Type B pancreatic cell (in vitro differentiated cells): ENCODE results near the gene TCP11L2. TPM values are rescaled to one million over a fixed set of nuclear protein-coding genes. Genes with fewer than 3 reads are reported as not detected.

Source experiments
- DNase-seq: peaks from one replicate; pipeline ENCODE4 v3.0.0; 2021; ENCODE audit warnings: mixed read lengths; ENCODE audit not compliant: unreplicated experiment; ENCODE audit errors: extremely low spot score
- H3K27ac Mint-ChIP-seq: 2 replicates; pipeline ENCODE4 v1.8.0; 2021; ENCODE audit warnings: mild to moderate bottlenecking, mixed read lengths
- H3K27me3 Mint-ChIP-seq: 2 replicates; pipeline ENCODE4 v1.8.0; 2021; ENCODE audit warnings: mixed read lengths
- H3K36me3 Mint-ChIP-seq: 2 replicates; pipeline ENCODE4 v1.8.0; 2021; ENCODE audit warnings: mixed read lengths
- H3K4me1 Mint-ChIP-seq: one replicate; pipeline ENCODE4 v1.8.0; 2021; ENCODE audit warnings: mixed read lengths; ENCODE audit not compliant: unreplicated experiment
- H3K4me3 Mint-ChIP-seq: 2 replicates; pipeline ENCODE4 v1.8.0; 2021; ENCODE audit warnings: mild to moderate bottlenecking, mixed read lengths
- H3K9me3 Mint-ChIP-seq: 2 replicates; pipeline ENCODE4 v1.8.0; 2021; ENCODE audit warnings: mixed read lengths
- long read RNA-seq: library from polyadenylated mRNA; unstranded; transcript quantifications from one replicate; pipeline ENCODE4 v2.0.0, GENCODE V29; 2020
- total RNA-seq: library from RNA; stranded (reverse); gene quantifications from 2 replicates; pipeline ENCODE4 v1.2.1, GENCODE V29; 2021; ENCODE audit warnings: low replicate concordance
- TF ChIP-seq, protein P1 (sequence below): fragments of 200-600 bp; sonication (generic); conservative IDR thresholded peaks from 2 replicates; pipeline ENCODE4 v1.5.0; 2021; ENCODE audit warnings: antibody characterized with exemption, mild to moderate bottlenecking

The TCP11L2 gene
- total RNA-seq, result 12.3 and 21.8 TPM in 2 replicates
- long read RNA-seq, partial matches to known transcripts, result 0 of 4 reads
- long read RNA-seq, other reads (novel, unspliced or antisense), result 1 of 4 reads

DNA sequence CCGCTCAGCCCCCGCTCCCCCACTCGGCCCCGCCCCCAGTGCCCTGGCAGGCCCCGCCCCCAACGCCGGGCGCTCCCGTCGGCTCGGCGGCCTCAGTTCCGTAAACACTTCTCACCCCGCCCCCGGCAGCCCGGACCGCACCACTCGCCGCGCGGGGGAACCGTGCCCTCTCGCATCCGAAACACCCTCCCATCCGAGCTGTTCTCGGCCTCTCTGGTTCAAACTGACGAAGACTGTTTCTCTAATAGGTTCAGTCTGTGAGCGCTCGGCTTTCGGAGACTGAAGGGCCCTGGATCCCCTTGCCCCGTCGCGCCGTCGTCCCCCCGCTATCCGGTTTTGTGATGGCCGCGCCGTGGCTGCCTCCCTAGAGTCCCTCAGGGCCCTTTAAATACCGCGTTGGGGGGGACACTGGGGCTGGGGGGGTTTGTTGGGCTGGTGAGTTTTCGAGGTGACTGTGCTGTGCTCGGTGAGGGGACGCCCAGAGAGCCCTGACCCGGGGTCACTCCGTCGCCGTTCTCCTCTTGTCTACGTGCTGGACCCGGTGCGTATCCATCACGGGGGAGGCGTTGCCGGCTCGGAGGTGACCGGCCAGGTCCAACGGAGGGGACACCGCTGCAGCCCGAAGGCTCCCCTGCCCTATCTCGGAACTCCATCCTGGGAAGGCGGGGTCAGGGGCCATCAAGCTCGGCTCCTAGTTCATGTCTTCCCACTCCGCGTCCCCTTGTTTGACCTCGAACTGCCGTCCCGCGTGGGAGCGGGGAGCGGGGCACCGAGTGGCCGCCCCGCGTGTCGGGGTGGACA lies at the start of gene TCP11L2:
TSS of gene TCP11L2 (plus strand) at position 333 of the 801 bp plus-strand sequence. CDS start 8,343 bp downstream, outside the sequence.
- Mint-ChIP-seq H3K27me3 (no peaks in the 10 kb centered on the region), H3K36me3 (no peaks in the 10 kb centered on the region), H3K27ac (peak within 1 kb of the TSS; percentile 98), H3K4me1 (peaks cover 14% of the 10 kb centered on the region), H3K4me3 (peak within 1 kb of the TSS; percentile 96), H3K9me3 (no peaks in the 10 kb centered on the region)
- DNase-seq, result peak; percentile 89
- TF ChIP-seq, protein P1, sequence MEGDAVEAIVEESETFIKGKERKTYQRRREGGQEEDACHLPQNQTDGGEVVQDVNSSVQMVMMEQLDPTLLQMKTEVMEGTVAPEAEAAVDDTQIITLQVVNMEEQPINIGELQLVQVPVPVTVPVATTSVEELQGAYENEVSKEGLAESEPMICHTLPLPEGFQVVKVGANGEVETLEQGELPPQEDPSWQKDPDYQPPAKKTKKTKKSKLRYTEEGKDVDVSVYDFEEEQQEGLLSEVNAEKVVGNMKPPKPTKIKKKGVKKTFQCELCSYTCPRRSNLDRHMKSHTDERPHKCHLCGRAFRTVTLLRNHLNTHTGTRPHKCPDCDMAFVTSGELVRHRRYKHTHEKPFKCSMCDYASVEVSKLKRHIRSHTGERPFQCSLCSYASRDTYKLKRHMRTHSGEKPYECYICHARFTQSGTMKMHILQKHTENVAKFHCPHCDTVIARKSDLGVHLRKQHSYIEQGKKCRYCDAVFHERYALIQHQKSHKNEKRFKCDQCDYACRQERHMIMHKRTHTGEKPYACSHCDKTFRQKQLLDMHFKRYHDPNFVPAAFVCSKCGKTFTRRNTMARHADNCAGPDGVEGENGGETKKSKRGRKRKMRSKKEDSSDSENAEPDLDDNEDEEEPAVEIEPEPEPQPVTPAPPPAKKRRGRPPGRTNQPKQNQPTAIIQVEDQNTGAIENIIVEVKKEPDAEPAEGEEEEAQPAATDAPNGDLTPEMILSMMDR, result no peak

DNA sequence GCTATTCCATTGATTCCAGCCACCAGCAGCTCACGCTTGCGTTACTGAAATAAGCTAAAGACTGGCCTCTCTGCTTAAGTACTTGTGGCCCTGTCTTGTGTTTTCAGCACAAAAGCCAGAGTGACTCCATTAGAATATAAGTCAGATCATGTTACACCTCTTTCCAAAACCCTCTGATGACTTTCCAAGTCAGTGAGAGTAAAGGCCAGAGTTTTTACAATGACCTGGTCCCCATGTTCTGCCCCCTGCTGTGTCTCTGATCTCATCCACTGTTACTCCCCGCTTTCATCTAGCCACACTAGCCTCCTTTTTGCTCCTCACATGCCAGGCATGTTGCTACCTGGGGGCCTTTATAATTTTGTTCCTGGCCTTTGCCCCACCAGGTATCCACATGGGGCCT lies 47.8 kb upstream of the TCP11L2 start:
- H3K4me3 Mint-ChIP-seq, result no peak overlapping the region
- H3K27me3 Mint-ChIP-seq, result no peaks in the 10 kb centered on the region
- peaks cover 11% of the 10 kb centered on the region for H3K4me1 Mint-ChIP-seq
- H3K27ac Mint-ChIP-seq, result no peak overlapping the region
- DNase-seq, result no peak
- no peaks in the 10 kb centered on the region for H3K36me3 Mint-ChIP-seq
- no peaks in the 10 kb centered on the region for H3K9me3 Mint-ChIP-seq
- TF ChIP-seq, protein P1, result no peak

DNA sequence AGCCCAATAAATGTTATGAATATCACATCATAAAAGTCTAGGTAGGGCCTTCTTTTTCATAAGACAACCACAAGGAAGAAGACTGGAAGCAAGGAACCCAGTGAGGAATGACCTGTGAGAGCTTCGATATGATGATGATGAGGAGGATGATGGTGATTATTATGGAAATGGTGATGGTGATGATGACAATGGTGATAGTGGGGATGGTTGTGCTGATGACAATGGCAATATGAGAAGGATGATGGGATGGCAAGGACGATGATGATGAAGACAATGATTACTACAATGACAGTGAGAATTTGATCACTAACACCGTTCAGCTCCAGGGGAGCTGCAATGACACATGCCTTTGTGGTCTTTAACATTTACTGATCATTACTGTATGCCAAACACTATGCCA lies 47.0 kb upstream of the TCP11L2 start:
- TF ChIP-seq, protein P1, result no peak
- Mint-ChIP-seq H3K36me3 (no peaks in the 10 kb centered on the region), H3K27ac (no peak overlapping the region), H3K4me3 (no peak overlapping the region), H3K27me3 (no peaks in the 10 kb centered on the region), H3K9me3 (no peaks in the 10 kb centered on the region), H3K4me1 (peaks cover 8% of the 10 kb centered on the region)
- DNase-seq, result no peak

DNA sequence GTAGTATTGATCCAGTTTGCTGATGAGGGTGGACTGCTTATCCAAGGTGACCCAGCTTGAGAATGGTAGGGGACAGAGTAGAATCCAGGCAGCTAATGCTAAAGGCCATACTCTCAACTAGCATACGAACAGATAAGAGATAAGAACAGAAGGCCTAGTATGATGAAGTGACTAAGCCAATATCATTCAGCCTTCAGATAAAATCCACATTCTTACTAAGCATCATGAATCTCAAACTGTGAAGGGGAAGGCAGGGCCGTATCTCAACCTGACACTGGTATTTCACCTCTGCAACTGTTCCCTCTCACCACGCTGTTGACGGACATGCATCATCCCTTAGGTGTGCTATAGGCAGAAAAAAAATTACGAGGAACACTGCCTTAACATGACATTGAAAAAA lies 46.6 kb upstream of the TCP11L2 start:
- Mint-ChIP-seq H3K9me3 (no peaks in the 10 kb centered on the region), H3K27me3 (no peaks in the 10 kb centered on the region), H3K4me1 (peaks cover 8% of the 10 kb centered on the region), H3K36me3 (no peaks in the 10 kb centered on the region), H3K4me3 (no peak overlapping the region), H3K27ac (no peak overlapping the region)
- DNase-seq, result no peak
- TF ChIP-seq, protein P1, result no peak

DNA sequence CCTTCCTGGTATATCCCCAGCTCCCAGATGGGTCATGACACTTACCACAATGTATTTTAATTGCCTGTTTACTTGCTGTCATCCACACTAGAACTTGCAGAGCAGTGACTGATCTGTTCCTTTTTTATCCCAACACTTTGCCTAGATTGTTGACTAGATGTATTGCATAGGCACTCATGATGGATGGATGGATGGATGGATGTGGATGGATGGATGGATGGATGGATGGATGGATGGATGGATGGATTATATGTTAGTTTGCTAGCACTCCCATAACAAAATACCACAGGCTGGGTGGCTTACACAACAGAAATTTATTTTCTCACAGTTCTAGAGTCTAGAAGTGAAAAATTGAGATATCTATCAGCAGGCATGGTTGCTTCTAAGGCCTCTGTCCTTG lies 46.0 kb upstream of the TCP11L2 start:
- TF ChIP-seq, protein P1, result no peak
- peaks cover 6% of the 10 kb centered on the region for H3K4me1 Mint-ChIP-seq
- no peak overlapping the region for H3K27ac Mint-ChIP-seq
- H3K4me3 Mint-ChIP-seq, result no peak overlapping the region
- H3K36me3 Mint-ChIP-seq, result no peaks in the 10 kb centered on the region
- no peaks in the 10 kb centered on the region for H3K27me3 Mint-ChIP-seq
- no peak for DNase-seq
- H3K9me3 Mint-ChIP-seq, result no peaks in the 10 kb centered on the region
